A673 (cell line): ENCODE measurements around the gene RASL10A. TPM values are rescaled to one million over a fixed set of nuclear protein-coding genes. Genes with fewer than 3 reads are reported as not detected.

ENCODE experiments used
- BruUV-seq: library from RNA; stranded (reverse); fragments of 400-500 nt; replicated peaks from 2 replicates; lab custom pipeline; 2021; lab: Mats Ljungman, UMichigan
- CTCF ChIA-PET: fragments of 300-600 bp; sonication (Branson Sonifier 250); formaldehyde crosslinking; loops from one replicate; lab custom pipeline; 2022; ENCODE audit warnings: antibody characterized with exemption; lab: Charles Lee
- POLR2A ChIA-PET: fragments of 300-600 bp; sonication (Branson Sonifier 250); formaldehyde crosslinking; loops from one replicate; lab custom pipeline; 2022; ENCODE audit warnings: antibody characterized with exemption; ENCODE audit not compliant: low non-redundant PET; lab: Charles Lee
- DNase-seq: peaks from one replicate; pipeline ENCODE4 v3.0.0-alpha.2; 2015; ENCODE audit warnings: low spot score
- H3K27ac ChIP-seq: fragments of 200-600 bp; sonication (generic); 2 replicates; pipeline ENCODE4 v1.5.1; 2016; ENCODE audit warnings: mixed run types, low read depth, mild to moderate bottlenecking, mixed read lengths, antibody characterized with exemption, low read length; ENCODE audit not compliant: poor library complexity, severe bottlenecking
- H3K27me3 ChIP-seq: fragments of 200-600 bp; sonication (generic); replicated peaks from 2 replicates; pipeline ENCODE4 v1.6.1; 2017; ENCODE audit warnings: mixed run types, low read depth, mild to moderate bottlenecking, mixed read lengths, antibody characterized with exemption, low read length; ENCODE audit not compliant: insufficient read depth, poor library complexity
- H3K36me3 ChIP-seq: fragments of 200-600 bp; sonication (generic); 2 replicates; pipeline ENCODE4 v1.6.1; 2016; ENCODE audit warnings: mixed run types, mild to moderate bottlenecking, mixed read lengths, antibody characterized with exemption, low read length; ENCODE audit not compliant: insufficient read depth, poor library complexity, severe bottlenecking
- H3K4me1 ChIP-seq: fragments of 200-600 bp; sonication (generic); 2 replicates; pipeline ENCODE4 v1.6.1; 2017; ENCODE audit warnings: mixed run types, mild to moderate bottlenecking, mixed read lengths, antibody characterized with exemption, low read length; ENCODE audit not compliant: insufficient read depth, poor library complexity, severe bottlenecking
- H3K4me3 ChIP-seq: fragments of 200-600 bp; sonication (generic); 2 replicates; pipeline ENCODE4 v1.5.1; 2016; ENCODE audit warnings: low read depth, mixed run types, mild to moderate bottlenecking, mixed read lengths, low read length; ENCODE audit not compliant: poor library complexity, severe bottlenecking
- H3K9me3 ChIP-seq: fragments of 200-600 bp; sonication (generic); 2 replicates; pipeline ENCODE4 v1.6.1; 2016; ENCODE audit warnings: mixed run types, low read depth, mild to moderate bottlenecking, mixed read lengths, antibody characterized with exemption, low read length; ENCODE audit not compliant: poor library complexity, severe bottlenecking
- EZH2 ChIP-seq: fragments of 200-600 bp; sonication (generic); IDR thresholded peaks from 2 replicates; pipeline ENCODE4 v1.6.1; 2017; ENCODE audit warnings: borderline replicate concordance, low read depth, mild to moderate bottlenecking, mixed read lengths, antibody characterized with exemption, low read length; ENCODE audit not compliant: poor library complexity, severe bottlenecking
- intact Hi-C: fragments of 100-400 bp; cut with micrococcal nuclease; formaldehyde crosslinking; loops from one replicate; pipeline ENCODE4 v1.10.0; 2022; ENCODE audit not compliant: unreplicated experiment
- total RNA-seq: library from RNA; stranded (reverse); gene quantifications from 2 replicates; pipeline ENCODE4 v1.2.3, GENCODE V29; 2021
- TF ChIP-seq, protein P1 (sequence below): fragments of 300-800, 200-600 bp; sonication (generic); conservative IDR thresholded peaks from 2 replicates; pipeline ENCODE4 v1.5.1; 2017; ENCODE audit warnings: low read depth, mild to moderate bottlenecking, antibody characterized with exemption, low read length, moderate library complexity, mixed read lengths

The RASL10A gene
- total RNA-seq, 1 experiment from 2014 or later = not detected

- no peak overlapping the region for H3K27ac ChIP-seq
- ChIA-PET CTCF (no interaction called here), POLR2A (no interaction called here)
- DNase-seq = no peak
- no peaks in the 10 kb centered on the region for H3K9me3 ChIP-seq
- BruUV-seq = no TSS peak
- TF ChIP-seq, protein P1, sequence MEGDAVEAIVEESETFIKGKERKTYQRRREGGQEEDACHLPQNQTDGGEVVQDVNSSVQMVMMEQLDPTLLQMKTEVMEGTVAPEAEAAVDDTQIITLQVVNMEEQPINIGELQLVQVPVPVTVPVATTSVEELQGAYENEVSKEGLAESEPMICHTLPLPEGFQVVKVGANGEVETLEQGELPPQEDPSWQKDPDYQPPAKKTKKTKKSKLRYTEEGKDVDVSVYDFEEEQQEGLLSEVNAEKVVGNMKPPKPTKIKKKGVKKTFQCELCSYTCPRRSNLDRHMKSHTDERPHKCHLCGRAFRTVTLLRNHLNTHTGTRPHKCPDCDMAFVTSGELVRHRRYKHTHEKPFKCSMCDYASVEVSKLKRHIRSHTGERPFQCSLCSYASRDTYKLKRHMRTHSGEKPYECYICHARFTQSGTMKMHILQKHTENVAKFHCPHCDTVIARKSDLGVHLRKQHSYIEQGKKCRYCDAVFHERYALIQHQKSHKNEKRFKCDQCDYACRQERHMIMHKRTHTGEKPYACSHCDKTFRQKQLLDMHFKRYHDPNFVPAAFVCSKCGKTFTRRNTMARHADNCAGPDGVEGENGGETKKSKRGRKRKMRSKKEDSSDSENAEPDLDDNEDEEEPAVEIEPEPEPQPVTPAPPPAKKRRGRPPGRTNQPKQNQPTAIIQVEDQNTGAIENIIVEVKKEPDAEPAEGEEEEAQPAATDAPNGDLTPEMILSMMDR = no peak
- TF ChIP-seq EZH2 = no peak
- H3K36me3 ChIP-seq = peaks cover 18% of the 10 kb centered on the region
- H3K27me3 ChIP-seq = no peaks in the 10 kb centered on the region
- no peaks in the 10 kb centered on the region for H3K4me1 ChIP-seq
- no peak overlapping the region for H3K4me3 ChIP-seq
- intact Hi-C loops = no loop called here
Observed at GRCh38 chr22:29342177-29342576, 26.7 kb upstream of the RASL10A start.

GRCh38 chr22:29341849-29342127 is 26.3 kb upstream of the RASL10A start:
- Histone ChIP-seq H3K27ac (no peak overlapping the region), H3K4me3 (no peak overlapping the region), H3K9me3 (no peaks in the 10 kb centered on the region), H3K36me3 (peaks cover 18% of the 10 kb centered on the region), H3K4me1 (no peaks in the 10 kb centered on the region), H3K27me3 (no peaks in the 10 kb centered on the region)
- DNase-seq = no peak
- intact Hi-C loops = no loop called here
- ChIA-PET CTCF (no interaction called here), POLR2A (no interaction called here)
- BruUV-seq = no TSS peak
- TF ChIP-seq EZH2 = no peak
- TF ChIP-seq, protein P1 = no peak

DNA sequence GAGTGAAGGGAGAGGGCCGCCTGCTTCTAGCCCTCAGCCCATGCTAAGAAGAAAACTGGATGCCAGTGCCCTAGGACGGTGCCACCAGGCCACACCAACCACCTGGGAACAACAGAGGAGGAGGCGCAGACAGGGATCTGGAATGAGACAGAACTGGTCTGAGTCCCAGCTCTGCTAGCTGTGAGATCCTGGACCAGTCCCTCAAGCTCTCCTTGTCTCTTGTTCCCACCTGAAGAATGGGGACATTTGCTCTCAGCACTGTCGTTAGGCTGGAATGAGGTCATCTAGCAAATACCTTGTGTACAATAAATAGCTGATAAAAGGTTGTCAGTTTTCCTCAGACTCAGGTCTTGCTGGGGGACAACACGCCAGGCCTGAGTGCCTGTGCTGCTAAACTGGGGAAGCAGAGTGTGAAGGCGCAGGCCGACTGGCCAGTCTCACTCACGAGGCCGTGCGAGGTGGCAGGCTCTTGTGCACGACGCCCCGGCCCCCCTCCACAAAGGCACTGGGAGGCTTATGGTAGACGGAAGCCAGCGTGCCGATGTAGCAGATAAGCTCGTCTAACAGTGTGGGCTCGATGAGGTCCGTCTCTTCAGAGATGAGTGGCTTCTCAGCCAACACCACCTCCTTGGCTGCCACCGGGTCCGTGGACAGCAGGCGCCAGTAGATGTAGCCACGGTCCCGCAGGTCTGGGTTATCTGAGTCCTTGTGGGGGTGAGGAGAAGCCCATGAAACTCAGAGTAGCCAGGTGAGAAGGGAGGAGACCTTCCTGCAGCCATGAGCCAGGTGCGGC is 25.8 kb upstream of the RASL10A start:
- Histone ChIP-seq H3K4me1 (no peaks in the 10 kb centered on the region), H3K4me3 (no peak overlapping the region), H3K27me3 (no peaks in the 10 kb centered on the region), H3K36me3 (peaks cover 18% of the 10 kb centered on the region), H3K9me3 (no peaks in the 10 kb centered on the region), H3K27ac (no peak overlapping the region)
- no peak for TF ChIP-seq EZH2
- TF ChIP-seq, protein P1 = no peak
- DNase-seq = no peak
- BruUV-seq = no TSS peak
- intact Hi-C loops = no loop called here
- ChIA-PET POLR2A (no interaction called here), CTCF (no interaction called here)
